H9 (cell line): Measurements from ENCODE around the gene ARID1B. TPM values are rescaled to one million over a fixed set of nuclear protein-coding genes. Genes with fewer than 3 reads are reported as not detected.

Experiments used
- DNase-seq: peaks from one replicate; pipeline ENCODE4 v3.0.0-alpha.2; 2017
- H2AFZ ChIP-seq: one replicate; pipeline ENCODE4 v1.6.1; 2013; ENCODE audit warnings: mild to moderate bottlenecking, low read length, control low read depth, moderate library complexity
- H2AK5ac ChIP-seq: 2 replicates; pipeline ENCODE4 v1.6.1; 2013; ENCODE audit warnings: low read length, control low read depth, mixed read lengths; ENCODE audit not compliant: insufficient read length
- H2BK120ac ChIP-seq: one replicate; pipeline ENCODE4 v1.6.1; 2013; ENCODE audit warnings: low read depth, mild to moderate bottlenecking, low read length, control low read depth, inconsistent platforms; ENCODE audit not compliant: poor library complexity, severe bottlenecking
- H2BK12ac ChIP-seq: 2 replicates; pipeline ENCODE4 v1.6.1; 2013; ENCODE audit warnings: low read length, control low read depth, mixed read lengths, low read depth; ENCODE audit not compliant: insufficient read length
- H2BK15ac ChIP-seq: 2 replicates; pipeline ENCODE4 v1.6.1; 2013; ENCODE audit warnings: low read depth, low read length, control low read depth
- H2BK20ac ChIP-seq: one replicate; pipeline ENCODE4 v1.6.1; 2013; ENCODE audit warnings: low read depth, mild to moderate bottlenecking, low read length, control low read depth, inconsistent platforms; ENCODE audit not compliant: poor library complexity, severe bottlenecking
- H2BK5ac ChIP-seq: 2 replicates; pipeline ENCODE4 v1.6.1; 2013; ENCODE audit warnings: low read length, control low read depth, mixed read lengths; ENCODE audit not compliant: insufficient read length
- H3K14ac ChIP-seq: 2 replicates; pipeline ENCODE4 v1.6.1; 2013; ENCODE audit warnings: low read length, control low read depth; ENCODE audit not compliant: insufficient read depth
- H3K18ac ChIP-seq: 2 replicates; pipeline ENCODE4 v1.6.1; 2013; ENCODE audit warnings: low read depth, mild to moderate bottlenecking, mixed read lengths, low read length, control low read depth; ENCODE audit not compliant: insufficient read length
- H3K23ac ChIP-seq: 2 replicates; pipeline ENCODE4 v1.6.1; 2013; ENCODE audit warnings: low read length, control low read depth, mixed read lengths, low read depth; ENCODE audit not compliant: insufficient read length
- H3K23me2 ChIP-seq: 2 replicates; pipeline ENCODE4 v1.6.1; 2013; ENCODE audit warnings: low read depth, mild to moderate bottlenecking, mixed read lengths, low read length, control low read depth; ENCODE audit not compliant: insufficient read length, poor library complexity, severe bottlenecking
- H3K27ac ChIP-seq: 2 replicates; pipeline ENCODE4 v1.5.1; 2013; ENCODE audit warnings: low read length, control low read depth, mixed read lengths, low read depth; ENCODE audit not compliant: insufficient read length
- H3K27me3 ChIP-seq: 2 replicates; pipeline ENCODE4 v1.6.1; 2013; ENCODE audit warnings: low read length, control low read depth, inconsistent platforms; ENCODE audit not compliant: insufficient read depth
- H3K4ac ChIP-seq: 2 replicates; pipeline ENCODE4 v1.6.1; 2013; ENCODE audit warnings: low read depth, mild to moderate bottlenecking, control low read depth, inconsistent platforms, low read length, moderate library complexity
- H3K4me1 ChIP-seq: 2 replicates; pipeline ENCODE4 v1.6.1; 2013; ENCODE audit warnings: low read length, control low read depth, inconsistent platforms; ENCODE audit not compliant: insufficient read depth
- H3K4me2 ChIP-seq: 2 replicates; pipeline ENCODE4 v1.6.1; 2013; ENCODE audit warnings: low read length, control low read depth, mixed read lengths; ENCODE audit not compliant: insufficient read length, insufficient read depth
- H3K56ac ChIP-seq: 2 replicates; pipeline ENCODE4 v1.6.1; 2013; ENCODE audit warnings: low read depth, mild to moderate bottlenecking, mixed read lengths, low read length, control low read depth; ENCODE audit not compliant: insufficient read length
- H3K79me1 ChIP-seq: 2 replicates; pipeline ENCODE4 v1.6.1; 2013; ENCODE audit warnings: low read depth, mild to moderate bottlenecking, moderate library complexity, low read length, control low read depth, inconsistent platforms; ENCODE audit not compliant: insufficient read depth, poor library complexity, severe bottlenecking
- H3K79me2 ChIP-seq: 2 replicates; pipeline ENCODE4 v1.6.1; 2013; ENCODE audit warnings: low read length, control low read depth, inconsistent platforms; ENCODE audit not compliant: insufficient read depth
- H3K9ac ChIP-seq: 2 replicates; pipeline ENCODE4 v1.6.1; 2013; ENCODE audit warnings: low read length, control low read depth, mixed read lengths; ENCODE audit not compliant: insufficient read length; ENCODE audit errors: extremely low read depth
- H3K9me3 ChIP-seq: one replicate; pipeline ENCODE4 v1.6.1; 2013; ENCODE audit warnings: low read depth, low read length, inconsistent platforms; ENCODE audit not compliant: control insufficient read depth
- H3T11ph ChIP-seq: one replicate; pipeline ENCODE4 v1.6.1; 2013; ENCODE audit warnings: mild to moderate bottlenecking, low read length, control low read depth, inconsistent platforms
- H4K20me1 ChIP-seq: one replicate; pipeline ENCODE4 v1.6.1; 2013; ENCODE audit not compliant: control insufficient read depth, insufficient read length, insufficient read depth
- H4K5ac ChIP-seq: 2 replicates; pipeline ENCODE4 v1.6.1; 2013; ENCODE audit warnings: low read depth, mild to moderate bottlenecking, mixed read lengths, low read length, control low read depth; ENCODE audit not compliant: insufficient read length
- H4K8ac ChIP-seq: replicated peaks from 2 replicates; pipeline ENCODE4 v1.6.1; 2013; ENCODE audit warnings: low read length, control low read depth, mixed read lengths, low read depth; ENCODE audit not compliant: insufficient read length
- H4K91ac ChIP-seq: 2 replicates; pipeline ENCODE4 v1.6.1; 2013; ENCODE audit warnings: low read depth, mild to moderate bottlenecking, moderate library complexity, mixed read lengths, low read length, control low read depth; ENCODE audit not compliant: insufficient read length
- H3K27ac Mint-ChIP-seq, 3 experiments: 2 replicates in 2 of 3; 3 replicates in 1 of 3; pipeline ENCODE4 v1.8.0; 2020 to 2021; ENCODE audit warnings: mixed read lengths in 3 of 3, mild to moderate bottlenecking in 1 of 3, moderate library complexity in 1 of 3
- H3K27me3 Mint-ChIP-seq: 2 replicates; pipeline ENCODE4 v1.8.0; 2021; ENCODE audit warnings: low read depth, mild to moderate bottlenecking, moderate library complexity, mixed read lengths
- H3K36me3 Mint-ChIP-seq, 3 experiments: 2 replicates in 2 of 3; 3 replicates in 1 of 3; pipeline ENCODE4 v1.8.0; 2020 to 2021; ENCODE audit warnings: low read depth in 3 of 3, mixed read lengths in 3 of 3; ENCODE audit not compliant: insufficient read depth in 1 of 3
- H3K4me1 Mint-ChIP-seq, 2 experiments: 2 replicates each; pipeline ENCODE4 v1.8.0; 2020; ENCODE audit warnings: mixed read lengths in 2 of 2
- H3K4me3 Mint-ChIP-seq, 2 experiments: 2 replicates in 1 of 2; 3 replicates in 1 of 2; pipeline ENCODE4 v1.8.0; 2020 to 2021; ENCODE audit warnings: mild to moderate bottlenecking in 2 of 2, mixed read lengths in 2 of 2, moderate library complexity in 1 of 2
- H3K9me3 Mint-ChIP-seq, 2 experiments: 2 replicates in 1 of 2; 3 replicates in 1 of 2; pipeline ENCODE4 v1.8.0; 2020; ENCODE audit warnings: mild to moderate bottlenecking in 2 of 2, mixed read lengths in 2 of 2, moderate library complexity in 1 of 2
- WGBS: extraction: QIAGEN DNeasy Blood & Tissue Kit; methylation state at CpG from one replicate; pipeline ENCODE4 v1.1.7; 2013; ENCODE audit warnings: missing lambda C conversion rate, low lambda C conversion rate, mixed read lengths; ENCODE audit not compliant: insufficient read length; ENCODE audit errors: extremely low coverage; 5-methylcytosine and 5-hydroxymethylcytosine counted together
- total RNA-seq: library from RNA; stranded (reverse); gene quantifications from 2 replicates; pipeline ENCODE4 v1.2.1, GENCODE V29; 2021
- TF ChIP-seq, protein P1 (sequence below): fragments of 200-600 bp; sonication (generic); conservative IDR thresholded peaks from 3 replicates; pipeline ENCODE4 v1.8.0; 2021; ENCODE audit warnings: antibody characterized with exemption, mild to moderate bottlenecking

The ARID1B gene
- total RNA-seq, 1 experiment from 2014 or later = 88.2 TPM

GRCh38 chr6:157072128-157072527 is 294.9 kb downstream of the ARID1B start:
- Histone ChIP-seq H4K5ac (no peak overlapping the region), H2BK15ac (no peak overlapping the region), H2BK20ac (no peak overlapping the region), H3K4ac (no peak overlapping the region), H3K56ac (no peak overlapping the region), H3K27me3 (no peaks in the 10 kb centered on the region), H2BK120ac (no peak overlapping the region), H3K9ac (no peak overlapping the region), H2BK5ac (no peak overlapping the region), H3T11ph (no peak overlapping the region), H4K8ac (no peak overlapping the region), H3K27ac (no peak overlapping the region), H3K79me2 (no peaks in the 10 kb centered on the region), H3K9me3 (no peaks in the 10 kb centered on the region), H3K14ac (no peak overlapping the region), H2AFZ (no peak overlapping the region), H3K4me2 (no peak overlapping the region), H2AK5ac (no peak overlapping the region), H4K91ac (no peak overlapping the region), H4K20me1 (no peaks in the 10 kb centered on the region), H2BK12ac (no peak overlapping the region), H3K18ac (no peak overlapping the region), H3K79me1 (no peaks in the 10 kb centered on the region), H3K23ac (no peak overlapping the region), H3K4me1 (peaks cover 2% of the 10 kb centered on the region; the same call in 1 of the 2 replicates), H3K23me2 (no peaks in the 10 kb centered on the region)
- WGBS = no CpG with 5 or more reads among the region's 2 CpGs
- DNase-seq = no peak
- H3K9me3 Mint-ChIP-seq = no peaks in the 10 kb centered on the region
- no peaks in the 10 kb centered on the region for H3K27me3 Mint-ChIP-seq
- TF ChIP-seq, protein P1, sequence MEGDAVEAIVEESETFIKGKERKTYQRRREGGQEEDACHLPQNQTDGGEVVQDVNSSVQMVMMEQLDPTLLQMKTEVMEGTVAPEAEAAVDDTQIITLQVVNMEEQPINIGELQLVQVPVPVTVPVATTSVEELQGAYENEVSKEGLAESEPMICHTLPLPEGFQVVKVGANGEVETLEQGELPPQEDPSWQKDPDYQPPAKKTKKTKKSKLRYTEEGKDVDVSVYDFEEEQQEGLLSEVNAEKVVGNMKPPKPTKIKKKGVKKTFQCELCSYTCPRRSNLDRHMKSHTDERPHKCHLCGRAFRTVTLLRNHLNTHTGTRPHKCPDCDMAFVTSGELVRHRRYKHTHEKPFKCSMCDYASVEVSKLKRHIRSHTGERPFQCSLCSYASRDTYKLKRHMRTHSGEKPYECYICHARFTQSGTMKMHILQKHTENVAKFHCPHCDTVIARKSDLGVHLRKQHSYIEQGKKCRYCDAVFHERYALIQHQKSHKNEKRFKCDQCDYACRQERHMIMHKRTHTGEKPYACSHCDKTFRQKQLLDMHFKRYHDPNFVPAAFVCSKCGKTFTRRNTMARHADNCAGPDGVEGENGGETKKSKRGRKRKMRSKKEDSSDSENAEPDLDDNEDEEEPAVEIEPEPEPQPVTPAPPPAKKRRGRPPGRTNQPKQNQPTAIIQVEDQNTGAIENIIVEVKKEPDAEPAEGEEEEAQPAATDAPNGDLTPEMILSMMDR = no peak
- H3K4me1 Mint-ChIP-seq = peaks cover 38 to 39% of the 10 kb centered on the region in 2 experiments
- no peak overlapping the region for H3K4me3 Mint-ChIP-seq
- H3K36me3 Mint-ChIP-seq = no peaks in the 10 kb centered on the region; a peak in 2 of 7 replicates
- peak overlapping the region in 1 of 3 experiments; percentile 67; a peak in 1 of 7 replicates for H3K27ac Mint-ChIP-seq
